Stimulated activated memory B cell treated with anti-CD40 and anti-IgM and Interleukin-4, amounts not matched to agents 10 μg/mL and 1 μg/mL and 100 μg/mL, for 72 hours (primary cell): Measurements from ENCODE around the gene FBXO24.
"Not testable (repeated sequence)": the region's sequence is repeated elsewhere in the genome, so short reads cannot be mapped to it uniquely, and the experiment has no call there.

Experiments
- ATAC-seq: fragments of 150-1000 bp; cut with Tn5 transposase; 2 replicates; pipeline ENCODE4 v1.10.0; 2021
- H3K27ac Mint-ChIP-seq: one replicate; pipeline ENCODE4 v1.8.0; 2022; ENCODE audit warnings: mild to moderate bottlenecking, mixed read lengths
- H3K27me3 Mint-ChIP-seq: one replicate; pipeline ENCODE4 v1.8.0; 2022; ENCODE audit warnings: mixed read lengths
- H3K36me3 Mint-ChIP-seq: one replicate; pipeline ENCODE4 v1.8.0; 2022; ENCODE audit warnings: mixed read lengths
- H3K4me1 Mint-ChIP-seq: one replicate; pipeline ENCODE4 v1.8.0; 2022; ENCODE audit warnings: mixed read lengths
- H3K4me3 Mint-ChIP-seq: one replicate; pipeline ENCODE4 v1.8.0; 2022; ENCODE audit warnings: mild to moderate bottlenecking, moderate library complexity, mixed read lengths
- H3K9me3 Mint-ChIP-seq: one replicate; pipeline ENCODE4 v1.8.0; 2022; ENCODE audit warnings: mixed read lengths

FBXO24 gene

DNA sequence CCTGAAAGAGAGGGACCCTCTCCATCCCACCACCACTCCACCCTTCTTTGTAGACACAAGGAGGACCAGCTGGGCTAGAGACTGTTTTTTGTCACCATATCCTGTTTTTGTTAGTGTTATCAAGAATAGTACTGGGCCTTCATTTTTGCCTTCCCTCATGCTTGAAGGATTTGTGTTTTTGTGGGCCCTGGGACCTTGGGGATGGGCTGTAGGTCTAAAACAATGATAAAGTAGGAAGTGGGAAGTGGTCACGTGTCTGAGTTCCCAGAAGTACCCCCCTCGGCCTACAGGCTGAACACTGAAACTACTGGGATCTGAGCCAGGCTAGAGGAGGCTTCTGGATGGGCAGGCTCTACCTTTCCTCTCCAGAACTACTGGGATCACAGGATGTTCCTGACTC, 38.3 kb upstream of the FBXO24 start:
- Mint-ChIP-seq H3K9me3 (no peaks in the 10 kb centered on the region), H3K27ac (peak overlapping the region; percentile 95), H3K4me1 (peaks cover 76% of the 10 kb centered on the region), H3K36me3 (peaks cover 19% of the 10 kb centered on the region), H3K27me3 (no peaks in the 10 kb centered on the region), H3K4me3 (no peak overlapping the region)
- ATAC-seq, result no peak

DNA sequence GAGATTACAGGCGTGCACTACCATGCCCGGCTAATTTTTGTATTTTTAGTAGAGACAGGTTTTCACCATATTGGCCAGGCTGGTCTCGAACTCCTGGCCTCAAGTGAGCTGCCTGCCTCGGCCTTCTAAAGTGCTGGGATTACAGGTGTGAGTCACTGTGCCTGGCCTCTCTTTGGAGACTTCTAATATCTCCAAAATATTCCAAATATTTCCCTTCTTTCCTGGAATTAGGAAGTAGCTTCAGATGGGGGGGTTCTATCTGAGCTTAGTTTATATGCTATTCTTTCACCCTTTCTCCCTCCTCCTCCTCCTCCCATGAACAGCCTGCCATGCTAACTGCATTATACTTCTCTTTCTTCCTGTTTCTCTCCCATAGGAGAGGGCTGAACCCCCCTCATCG, 37.7 kb upstream of the FBXO24 start:
- H3K27me3 Mint-ChIP-seq, H3K9me3 Mint-ChIP-seq, H3K4me3 Mint-ChIP-seq, ATAC-seq: not testable (repeated sequence)
- peak overlapping the region; percentile 95 for H3K27ac Mint-ChIP-seq
- H3K4me1 Mint-ChIP-seq, result peaks cover 70% of the 10 kb centered on the region
- peaks cover 23% of the 10 kb centered on the region for H3K36me3 Mint-ChIP-seq

DNA sequence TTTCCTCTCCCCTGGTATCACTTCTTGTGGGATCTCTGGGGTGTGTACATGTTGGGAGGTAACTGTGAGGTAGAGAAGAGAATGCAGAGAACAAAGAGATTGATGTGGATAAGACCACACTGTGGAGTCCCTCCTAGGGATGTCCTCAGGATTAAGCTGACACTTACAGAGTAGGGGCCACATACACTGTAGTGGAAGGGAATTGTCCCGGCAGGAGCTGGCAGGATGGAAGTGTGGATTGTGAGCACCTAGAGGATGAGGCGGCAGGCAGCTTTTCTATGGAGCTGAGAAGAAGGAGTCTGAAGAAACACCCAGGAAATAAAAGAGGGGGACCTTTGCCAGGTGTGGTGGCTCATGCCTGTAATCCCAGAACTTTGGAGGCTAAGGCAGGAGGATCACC, 33.6 kb upstream of the FBXO24 start:
- H3K4me1 Mint-ChIP-seq, result peaks cover 29% of the 10 kb centered on the region
- peak overlapping the region; percentile 4 for H3K27ac Mint-ChIP-seq
- H3K36me3 Mint-ChIP-seq, result peaks cover 48% of the 10 kb centered on the region
- H3K9me3 Mint-ChIP-seq, result no peaks in the 10 kb centered on the region
- H3K27me3 Mint-ChIP-seq, result no peaks in the 10 kb centered on the region
- H3K4me3 Mint-ChIP-seq, result no peak overlapping the region
- ATAC-seq, result no peak

- no peak for ATAC-seq
- no peak overlapping the region for H3K4me3 Mint-ChIP-seq
- H3K27me3 Mint-ChIP-seq, result no peaks in the 10 kb centered on the region
- H3K27ac Mint-ChIP-seq, result peak overlapping the region; percentile 14
- H3K9me3 Mint-ChIP-seq, result no peaks in the 10 kb centered on the region
- H3K4me1 Mint-ChIP-seq, result peaks cover 24% of the 10 kb centered on the region
- peaks cover 48% of the 10 kb centered on the region for H3K36me3 Mint-ChIP-seq
These were observed 33.1 kb upstream of the FBXO24 start for GRCh38 chr7:100553032-100553431.

DNA sequence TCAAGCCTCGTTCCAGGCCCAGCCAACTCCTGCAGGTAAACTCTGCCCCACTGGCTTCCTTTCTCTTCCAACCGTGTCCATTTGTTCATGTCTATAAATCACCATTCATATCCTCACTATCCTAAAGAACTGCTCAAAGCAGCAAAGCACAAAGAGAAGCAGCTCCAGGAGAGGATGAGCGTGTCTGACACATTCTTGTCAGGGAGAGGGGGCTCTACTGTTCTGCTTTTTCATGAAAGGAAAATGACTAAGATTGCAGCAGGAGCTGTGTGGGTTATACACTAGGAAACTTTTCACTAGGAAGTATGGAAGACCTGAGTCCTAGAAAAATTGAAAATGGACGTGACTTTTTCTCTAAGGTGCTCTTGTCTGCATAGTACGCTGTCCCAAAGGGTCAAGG, 30.4 kb upstream of the FBXO24 start:
- Mint-ChIP-seq H3K4me1 (peaks cover 2% of the 10 kb centered on the region), H3K36me3 (peaks cover 36% of the 10 kb centered on the region), H3K27me3 (no peaks in the 10 kb centered on the region), H3K27ac (peak overlapping the region; percentile 23), H3K9me3 (no peaks in the 10 kb centered on the region), H3K4me3 (no peak overlapping the region)
- no peak for ATAC-seq

GRCh38 chr7:100556541-100556940, 29.6 kb upstream of the FBXO24 start:
- Mint-ChIP-seq H3K4me3 (no peak overlapping the region), H3K4me1 (no peaks in the 10 kb centered on the region), H3K27ac (no peak overlapping the region), H3K36me3 (peaks cover 35% of the 10 kb centered on the region), H3K27me3 (no peaks in the 10 kb centered on the region), H3K9me3 (no peaks in the 10 kb centered on the region)
- no peak for ATAC-seq

- H3K4me3 Mint-ChIP-seq, result no peak overlapping the region
- peaks cover 7% of the 10 kb centered on the region for H3K4me1 Mint-ChIP-seq
- no peaks in the 10 kb centered on the region for H3K27me3 Mint-ChIP-seq
- no peak overlapping the region for H3K27ac Mint-ChIP-seq
- no peaks in the 10 kb centered on the region for H3K9me3 Mint-ChIP-seq
- H3K36me3 Mint-ChIP-seq, result peaks cover 37% of the 10 kb centered on the region
- no peak for ATAC-seq
These were observed 27.0 kb upstream of the FBXO24 start for GRCh38 chr7:100559127-100559526.

DNA sequence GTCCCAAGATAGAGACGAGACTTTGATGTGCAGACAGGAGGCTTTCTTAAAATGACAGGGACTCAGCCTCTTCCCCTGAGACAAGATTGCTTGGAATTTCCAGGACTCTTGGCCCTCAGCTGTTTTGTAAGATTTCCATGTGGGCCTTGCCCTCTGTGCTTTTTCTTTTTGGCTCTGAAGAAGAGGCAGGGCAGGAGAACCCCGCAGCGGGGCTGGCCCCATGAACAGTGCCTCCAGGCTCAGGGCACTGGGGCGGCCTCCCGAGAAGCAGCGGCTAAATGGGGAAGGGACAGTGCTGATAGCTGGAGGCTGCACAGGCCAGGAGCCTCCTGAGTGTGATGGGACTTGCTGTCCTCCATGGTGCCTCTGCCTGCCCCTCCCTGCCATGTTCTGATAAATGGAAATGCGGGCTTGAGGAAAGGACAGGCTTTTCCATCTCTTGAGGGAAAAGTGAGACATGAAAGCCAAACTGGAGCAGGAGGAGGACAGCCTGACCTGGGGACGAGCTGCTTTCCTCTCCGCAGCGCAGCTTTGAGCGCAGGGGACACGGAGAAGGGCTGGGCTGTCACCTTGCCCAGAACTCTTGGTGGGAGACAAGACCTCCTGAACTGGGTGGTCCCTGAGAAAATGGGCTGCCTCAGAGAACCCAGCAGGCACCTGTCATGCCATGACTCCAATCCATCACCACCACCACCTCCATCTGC, 24.5 kb upstream of the FBXO24 start:
- H3K9me3 Mint-ChIP-seq, result no peaks in the 10 kb centered on the region
- peaks cover 9% of the 10 kb centered on the region for H3K4me1 Mint-ChIP-seq
- H3K36me3 Mint-ChIP-seq, result peaks cover 24% of the 10 kb centered on the region
- no peaks in the 10 kb centered on the region for H3K27me3 Mint-ChIP-seq
- no peak overlapping the region for H3K4me3 Mint-ChIP-seq
- ATAC-seq, result no peak
- no peak overlapping the region for H3K27ac Mint-ChIP-seq

GRCh38 chr7:100562195-100563099, 23.7 kb upstream of the FBXO24 start:
- peaks cover 23% of the 10 kb centered on the region for H3K36me3 Mint-ChIP-seq
- peaks cover 16% of the 10 kb centered on the region for H3K4me1 Mint-ChIP-seq
- no peak overlapping the region for H3K27ac Mint-ChIP-seq
- no peak for ATAC-seq
- no peaks in the 10 kb centered on the region for H3K9me3 Mint-ChIP-seq
- no peaks in the 10 kb centered on the region for H3K27me3 Mint-ChIP-seq
- no peak overlapping the region for H3K4me3 Mint-ChIP-seq

DNA sequence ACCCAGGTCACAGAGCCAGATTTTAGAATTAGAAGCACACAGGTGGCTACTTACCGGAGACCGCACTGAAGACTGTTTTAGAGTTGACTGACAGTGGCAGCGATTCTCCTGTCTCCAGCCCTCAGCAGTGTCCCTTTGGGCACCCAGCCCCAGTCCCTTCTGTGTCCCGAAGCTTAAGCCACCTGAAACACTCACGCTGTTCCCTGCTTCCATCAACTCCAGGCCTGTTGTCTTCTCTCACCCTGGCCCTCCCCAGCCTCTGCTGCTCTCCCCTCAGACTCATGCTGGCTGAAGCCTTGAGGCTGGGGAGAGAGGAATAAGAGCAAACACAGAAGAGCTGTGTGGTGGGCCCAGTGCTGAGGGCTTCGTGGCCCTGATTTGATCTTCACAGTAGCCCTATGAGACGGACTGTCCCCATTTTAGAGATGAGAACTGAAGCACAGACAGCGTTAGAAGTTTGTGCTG, 23.0 kb upstream of the FBXO24 start:
- no peaks in the 10 kb centered on the region for H3K9me3 Mint-ChIP-seq
- H3K27me3 Mint-ChIP-seq, result no peaks in the 10 kb centered on the region
- H3K4me3 Mint-ChIP-seq, result no peak overlapping the region
- no peak for ATAC-seq
- H3K36me3 Mint-ChIP-seq, result peaks cover 23% of the 10 kb centered on the region
- H3K4me1 Mint-ChIP-seq, result peaks cover 23% of the 10 kb centered on the region
- H3K27ac Mint-ChIP-seq, result no peak overlapping the region

DNA sequence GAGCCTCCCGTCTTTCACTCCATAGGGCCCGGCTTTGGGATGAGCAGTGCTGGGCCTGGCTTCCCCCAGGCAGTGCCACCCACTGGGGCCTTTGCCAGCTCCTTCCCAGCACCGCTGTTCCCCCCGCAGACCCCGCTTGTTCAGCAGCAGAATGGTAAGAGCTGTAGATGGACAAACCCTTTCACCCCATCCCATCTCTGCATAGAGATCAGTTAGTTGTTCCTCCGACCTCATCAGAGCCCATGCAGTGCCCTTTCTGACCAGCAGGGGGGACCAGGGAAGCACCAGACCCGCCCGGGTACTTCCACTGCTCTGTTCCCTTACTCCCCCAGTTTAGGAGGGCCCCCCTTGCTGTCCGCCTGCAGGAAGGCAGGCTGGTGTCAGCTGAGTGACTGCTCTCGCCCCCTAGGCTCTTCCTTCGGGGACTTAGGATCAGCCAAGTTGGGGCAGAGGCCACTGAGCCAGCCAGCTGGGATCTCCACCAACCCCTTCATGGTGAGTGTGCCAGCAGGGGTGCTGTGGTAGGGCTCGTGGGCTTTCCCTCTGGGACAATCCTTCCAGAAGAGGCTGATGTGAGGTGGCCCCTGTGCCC, 22.2 kb upstream of the FBXO24 start:
- peaks cover 23% of the 10 kb centered on the region for H3K36me3 Mint-ChIP-seq
- H3K27ac Mint-ChIP-seq, result no peak overlapping the region
- H3K4me1 Mint-ChIP-seq, result peaks cover 30% of the 10 kb centered on the region
- no peak overlapping the region for H3K4me3 Mint-ChIP-seq
- no peaks in the 10 kb centered on the region for H3K9me3 Mint-ChIP-seq
- no peaks in the 10 kb centered on the region for H3K27me3 Mint-ChIP-seq
- ATAC-seq, result peak; percentile 71

- not testable (repeated sequence) for H3K27ac Mint-ChIP-seq, H3K4me3 Mint-ChIP-seq, H3K27me3 Mint-ChIP-seq, H3K9me3 Mint-ChIP-seq, ATAC-seq
- Mint-ChIP-seq H3K4me1 (peaks cover 35% of the 10 kb centered on the region), H3K36me3 (peaks cover 23% of the 10 kb centered on the region)
These were observed 21.7 kb upstream of the FBXO24 start for GRCh38 chr7:100564405-100564804.

- H3K4me1 Mint-ChIP-seq, result peaks cover 38% of the 10 kb centered on the region
- peaks cover 23% of the 10 kb centered on the region for H3K36me3 Mint-ChIP-seq
These were observed 21.0 kb upstream of the FBXO24 start for GRCh38 chr7:100565133-100565571.

DNA sequence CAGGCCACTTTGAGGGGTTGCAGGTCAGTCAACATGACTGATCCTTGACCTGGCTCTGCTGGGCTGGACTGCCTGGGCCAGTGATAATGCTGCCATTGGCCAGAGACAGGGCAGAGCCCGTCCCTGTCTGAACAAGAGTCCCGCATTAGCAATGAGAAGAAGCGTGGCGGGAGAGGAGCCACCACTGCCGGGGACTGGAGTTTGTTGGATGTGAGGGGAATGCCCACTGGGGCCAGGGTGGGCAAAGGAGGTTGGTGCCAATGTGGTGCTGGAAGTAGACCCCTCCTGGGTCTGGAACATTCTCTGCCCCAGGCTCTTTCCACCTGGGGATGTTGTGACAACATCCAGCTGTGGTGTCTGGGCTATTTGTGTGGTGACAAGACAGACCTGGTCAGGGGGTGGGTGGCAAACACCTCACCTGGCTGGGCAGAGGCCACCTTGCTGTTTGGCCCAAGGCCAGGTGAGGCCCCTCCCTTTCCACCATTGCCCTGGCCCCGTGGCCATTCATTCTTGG, 20.1 kb upstream of the FBXO24 start:
- Mint-ChIP-seq H3K4me1 (peaks cover 46% of the 10 kb centered on the region), H3K27ac (no peak overlapping the region), H3K9me3 (no peaks in the 10 kb centered on the region), H3K36me3 (peaks cover 23% of the 10 kb centered on the region), H3K4me3 (no peak overlapping the region), H3K27me3 (no peaks in the 10 kb centered on the region)
- no peak for ATAC-seq

More at GRCh38 chr7:100565133-100565571, 21.0 kb upstream of the FBXO24 start:
- Mint-ChIP-seq H3K27me3 (no peaks in the 10 kb centered on the region), H3K9me3 (no peaks in the 10 kb centered on the region), H3K27ac (no peak overlapping the region), H3K4me3 (no peak overlapping the region)
- ATAC-seq, result no peak

GRCh38 chr7:100567031-100567730, 18.9 kb upstream of the FBXO24 start:
- ATAC-seq, result no peak
- H3K36me3 Mint-ChIP-seq, result peaks cover 26% of the 10 kb centered on the region
- peaks cover 52% of the 10 kb centered on the region for H3K4me1 Mint-ChIP-seq
- no peaks in the 10 kb centered on the region for H3K9me3 Mint-ChIP-seq
- H3K4me3 Mint-ChIP-seq, result no peak overlapping the region
- no peaks in the 10 kb centered on the region for H3K27me3 Mint-ChIP-seq
- no peak overlapping the region for H3K27ac Mint-ChIP-seq
